ENCODE measurements around the gene PYGM.

The PYGM gene

DNA sequence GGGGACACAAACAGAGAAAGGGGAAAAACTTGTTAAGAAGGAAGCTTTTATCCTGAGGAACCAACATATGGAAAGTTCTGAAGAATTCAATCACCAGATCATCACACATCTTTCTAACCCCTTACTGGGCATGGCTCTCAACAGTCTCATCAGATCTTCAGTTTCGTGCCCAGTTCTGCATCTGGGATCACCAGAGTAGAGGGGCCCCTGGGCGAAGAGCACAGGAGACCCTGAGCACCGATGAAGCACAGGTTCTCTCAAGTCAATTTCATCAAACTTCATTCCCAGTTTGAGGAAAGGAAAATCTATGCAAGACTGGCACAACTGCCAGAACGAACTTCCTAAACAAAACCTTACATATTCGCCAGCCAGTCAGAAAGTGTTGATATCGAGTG is 8.5 kb upstream of the PYGM start:
- Histone ChIP-seq H3K9ac (ENCODE audit: low read length) (no peak overlapping the region), H3K79me2 (ENCODE audit: insufficient read depth, low read length) (peaks cover 23% of the 10 kb centered on the region), H4K20me1 (ENCODE audit: low read depth, low read length) (peaks cover 39% of the 10 kb centered on the region), H3K4me2 (ENCODE audit: low read depth, low read length, poor library complexity, severe bottlenecking) (no peak overlapping the region), H3K36me3 (ENCODE audit: low read length) (peaks cover 66% of the 10 kb centered on the region), H3K9me2 (replicated peaks; ENCODE audit: insufficient read depth, low read length) (no peaks in the 10 kb centered on the region), H3K27me3 (ENCODE audit: low read length) (no peaks in the 10 kb centered on the region), H3F3A (ENCODE audit: insufficient read depth) (peaks cover 71% of the 10 kb centered on the region), H3K27ac (ENCODE audit: low read depth, low read length) (no peak overlapping the region), H3K9me3 (ENCODE audit: insufficient read depth, low read length) (no peaks in the 10 kb centered on the region), H3K4me3 (ENCODE audit: insufficient read depth, low read length, poor library complexity, severe bottlenecking) (no peak overlapping the region), H2AFZ (ENCODE audit: low read depth, low read length, severe bottlenecking) (no peak overlapping the region)
- TF ChIP-seq EZH2phosphoT487 (conservative IDR thresholded peaks at IDR 0.05; ENCODE audit: low read length), result no peak
- TF ChIP-seq, protein P1, sequence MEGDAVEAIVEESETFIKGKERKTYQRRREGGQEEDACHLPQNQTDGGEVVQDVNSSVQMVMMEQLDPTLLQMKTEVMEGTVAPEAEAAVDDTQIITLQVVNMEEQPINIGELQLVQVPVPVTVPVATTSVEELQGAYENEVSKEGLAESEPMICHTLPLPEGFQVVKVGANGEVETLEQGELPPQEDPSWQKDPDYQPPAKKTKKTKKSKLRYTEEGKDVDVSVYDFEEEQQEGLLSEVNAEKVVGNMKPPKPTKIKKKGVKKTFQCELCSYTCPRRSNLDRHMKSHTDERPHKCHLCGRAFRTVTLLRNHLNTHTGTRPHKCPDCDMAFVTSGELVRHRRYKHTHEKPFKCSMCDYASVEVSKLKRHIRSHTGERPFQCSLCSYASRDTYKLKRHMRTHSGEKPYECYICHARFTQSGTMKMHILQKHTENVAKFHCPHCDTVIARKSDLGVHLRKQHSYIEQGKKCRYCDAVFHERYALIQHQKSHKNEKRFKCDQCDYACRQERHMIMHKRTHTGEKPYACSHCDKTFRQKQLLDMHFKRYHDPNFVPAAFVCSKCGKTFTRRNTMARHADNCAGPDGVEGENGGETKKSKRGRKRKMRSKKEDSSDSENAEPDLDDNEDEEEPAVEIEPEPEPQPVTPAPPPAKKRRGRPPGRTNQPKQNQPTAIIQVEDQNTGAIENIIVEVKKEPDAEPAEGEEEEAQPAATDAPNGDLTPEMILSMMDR (IDR thresholded peaks at IDR 0.05; ENCODE audit: insufficient read depth, low read length, poor library complexity, severe bottlenecking), result no peak

DNA sequence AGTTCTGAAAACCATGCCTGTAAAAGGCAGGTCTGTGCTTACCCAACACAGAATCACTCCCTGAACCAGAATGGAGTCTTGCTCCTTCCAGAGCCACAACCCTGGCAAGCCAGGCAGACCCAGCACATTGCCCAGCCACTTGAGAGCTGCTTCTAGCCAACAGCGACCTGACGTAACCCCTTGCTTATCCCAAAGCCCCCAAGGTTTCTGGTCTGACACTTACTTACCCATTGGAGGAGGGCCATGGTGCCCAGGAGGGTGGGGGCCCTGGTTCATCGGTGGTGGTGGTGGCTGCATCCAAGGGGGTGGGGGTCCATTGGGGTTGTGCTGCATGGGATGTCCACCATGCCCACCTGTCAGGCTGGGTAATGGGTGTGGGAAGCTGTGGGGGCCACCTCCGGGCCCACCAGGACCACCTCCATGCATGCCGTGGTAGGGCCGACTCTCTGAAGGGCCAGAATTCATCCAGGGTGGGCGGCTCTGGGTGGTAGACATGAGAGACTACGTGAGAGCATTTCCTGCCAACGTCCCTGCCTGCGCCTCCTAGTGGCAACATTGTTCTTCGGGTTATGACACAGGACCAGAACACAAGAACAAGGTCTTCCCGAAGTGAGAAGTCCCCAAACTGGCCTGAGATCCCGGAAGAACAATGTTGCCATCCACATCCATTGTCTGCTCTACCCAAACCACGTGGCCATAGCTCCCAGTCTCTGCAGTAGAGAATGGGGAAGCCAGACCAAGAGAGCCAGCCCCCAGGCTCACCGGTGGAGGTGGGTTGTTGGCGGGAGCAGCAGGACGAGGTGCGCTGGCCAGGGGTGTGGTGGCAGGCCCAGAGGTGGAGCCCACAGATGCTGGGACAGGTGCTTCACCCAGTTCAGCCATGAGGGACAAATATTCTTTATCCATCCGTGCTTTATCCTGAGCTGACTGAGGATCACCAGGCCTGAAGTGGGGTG is 7.8 kb upstream of the PYGM start:
- H3K79me2 ChIP-seq (ENCODE audit: insufficient read depth, low read length), result peaks cover 16% of the 10 kb centered on the region
- no peak overlapping the region for H3K27ac ChIP-seq (ENCODE audit: low read depth, low read length)
- TF ChIP-seq EZH2phosphoT487 (conservative IDR thresholded peaks at IDR 0.05; ENCODE audit: low read length), result no peak
- TF ChIP-seq, protein P1 (IDR thresholded peaks at IDR 0.05; ENCODE audit: insufficient read depth, low read length, poor library complexity, severe bottlenecking), result peak; percentile 87
- H3K9ac ChIP-seq (ENCODE audit: low read length), result no peak overlapping the region
- H3K4me2 ChIP-seq (ENCODE audit: low read depth, low read length, poor library complexity, severe bottlenecking), result no peak overlapping the region
- H3K36me3 ChIP-seq (ENCODE audit: low read length), result peaks cover 59% of the 10 kb centered on the region
- H3K9me2 ChIP-seq (replicated peaks; ENCODE audit: insufficient read depth, low read length), result no peaks in the 10 kb centered on the region
- no peak overlapping the region for H3K4me3 ChIP-seq (ENCODE audit: insufficient read depth, low read length, poor library complexity, severe bottlenecking)
- H3F3A ChIP-seq (ENCODE audit: insufficient read depth), result peaks cover 71% of the 10 kb centered on the region
- H2AFZ ChIP-seq (ENCODE audit: low read depth, low read length, severe bottlenecking), result no peak overlapping the region
- H3K9me3 ChIP-seq (ENCODE audit: insufficient read depth, low read length), result no peaks in the 10 kb centered on the region
- peaks cover 32% of the 10 kb centered on the region for H4K20me1 ChIP-seq (ENCODE audit: low read depth, low read length)
- no peaks in the 10 kb centered on the region for H3K27me3 ChIP-seq (ENCODE audit: low read length)

DNA sequence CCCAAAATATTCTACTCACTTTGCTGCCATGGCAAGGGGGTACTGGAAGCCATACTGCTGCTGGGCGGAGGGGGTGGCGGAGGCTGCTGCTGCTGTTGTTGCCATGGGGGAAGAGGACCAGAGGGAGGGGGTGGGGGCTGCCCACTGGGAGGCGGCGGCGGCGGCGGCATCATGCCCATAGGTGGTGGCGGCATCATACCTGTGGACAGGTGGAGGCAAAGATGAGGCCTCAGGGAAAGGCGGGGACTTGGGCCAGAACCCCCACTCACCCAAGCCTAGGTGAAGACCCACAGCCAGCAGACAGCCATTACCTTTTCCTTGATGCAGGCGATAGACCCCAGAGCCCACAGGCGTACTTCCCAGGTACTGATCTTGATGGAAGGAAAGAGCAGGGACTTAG is 7.1 kb upstream of the PYGM start:
- peaks cover 52% of the 10 kb centered on the region for H3K36me3 ChIP-seq (ENCODE audit: low read length)
- no peaks in the 10 kb centered on the region for H3K9me3 ChIP-seq (ENCODE audit: insufficient read depth, low read length)
- H3K79me2 ChIP-seq (ENCODE audit: insufficient read depth, low read length), result peaks cover 9% of the 10 kb centered on the region
- H3K27me3 ChIP-seq (ENCODE audit: low read length), result no peaks in the 10 kb centered on the region
- peaks cover 71% of the 10 kb centered on the region for H3F3A ChIP-seq (ENCODE audit: insufficient read depth)
- no peak overlapping the region for H3K27ac ChIP-seq (ENCODE audit: low read depth, low read length)
- TF ChIP-seq EZH2phosphoT487 (conservative IDR thresholded peaks at IDR 0.05; ENCODE audit: low read length), result no peak
- TF ChIP-seq, protein P1 (IDR thresholded peaks at IDR 0.05; ENCODE audit: insufficient read depth, low read length, poor library complexity, severe bottlenecking), result no peak
- H2AFZ ChIP-seq (ENCODE audit: low read depth, low read length, severe bottlenecking), result no peak overlapping the region
- no peak overlapping the region for H3K9ac ChIP-seq (ENCODE audit: low read length)
- no peak overlapping the region for H3K4me2 ChIP-seq (ENCODE audit: low read depth, low read length, poor library complexity, severe bottlenecking)
- no peaks in the 10 kb centered on the region for H3K9me2 ChIP-seq (replicated peaks; ENCODE audit: insufficient read depth, low read length)
- H3K4me3 ChIP-seq (ENCODE audit: insufficient read depth, low read length, poor library complexity, severe bottlenecking), result no peak overlapping the region
- H4K20me1 ChIP-seq (ENCODE audit: low read depth, low read length), result peaks cover 24% of the 10 kb centered on the region
